ENCODE measurements around the gene FALEC.

GRCh38 chr1:150574260-150575071, 58.9 kb downstream of the FALEC start:
- no peak for TF ChIP-seq CTCF (IDR thresholded peaks at IDR 0.05)
- TF ChIP-seq POLR2A (IDR thresholded peaks at IDR 0.05): no peak

Measured in uterus (tissue), 2 donors.